HepG2 (cell line): ENCODE data around the gene BMI1. TPM values are rescaled to one million over a fixed set of nuclear protein-coding genes. Genes with fewer than 3 reads are reported as not detected.

ENCODE experiments used
- ATAC-seq: fragments of 200-7000 bp; cut with Tn5 transposase; 3 replicates; pipeline ENCODE4 v1.9.1; 2020; ENCODE audit warnings: mild to moderate bottlenecking, moderate library complexity
- BruUV-seq: library from RNA; stranded (reverse); fragments of 400-500 nt; replicated peaks from 2 replicates; lab custom pipeline; 2021; lab: Mats Ljungman, UMichigan
- CTCF ChIA-PET: fragments of 300-600 bp; formaldehyde crosslinking; extraction: SDS; loops from one replicate; lab custom pipeline; 2021; ENCODE audit warnings: low total read pairs, inconsistent platforms, low intra/inter-chr PET ratio; lab: Yijun Ruan, JAX
- POLR2A ChIA-PET: fragments of 350-600 bp; sonication (Branson Sonifier 250); formaldehyde crosslinking; loops from one replicate; lab custom pipeline; 2020; ENCODE audit warnings: antibody characterized with exemption, inconsistent platforms; lab: Yijun Ruan, JAX
- DNase-seq: peaks from one replicate; pipeline ENCODE4 v3.0.0-alpha.2; 2015; ENCODE audit warnings: low spot score
- FAIRE-seq: peaks from 3 replicates; lab custom pipeline; 2011; peaks lifted over from hg19 to GRCh38; lab: Jason Lieb, UNC
- H2AFZ ChIP-seq: one replicate; pipeline ENCODE4 v1.6.1; 2011; ENCODE audit warnings: low read length, inconsistent platforms
- H3K27ac ChIP-seq: fragments of 300-600 bp; 3 replicates; pipeline ENCODE4 v1.8.0; 2011; ENCODE audit warnings: mixed run types, mild to moderate bottlenecking, mixed read lengths, low read length, inconsistent platforms; ENCODE audit not compliant: insufficient read depth; ENCODE audit errors: extremely low read length
- H3K27me3 ChIP-seq, 2 experiments: fragments of 200-600 bp in 1 of 2; 2 replicates in 1 of 2; 3 replicates in 1 of 2; pipeline versions ENCODE4 v1.6.0 to v1.8.0; 2011; ENCODE audit warnings: low read length in 2 of 2, mild to moderate bottlenecking in 2 of 2, moderate library complexity in 2 of 2, inconsistent platforms in 1 of 2; ENCODE audit not compliant: insufficient read depth in 2 of 2, control insufficient read depth in 1 of 2
- H3K36me3 ChIP-seq, 2 experiments: fragments of 200-600 bp in 1 of 2; replicated peaks in 1 of 2; 2 replicates in 1 of 2; 3 replicates in 1 of 2; pipeline versions ENCODE4 v1.5.1 to v1.8.0; 2011; ENCODE audit warnings: low read length in 2 of 2, inconsistent platforms in 1 of 2; ENCODE audit not compliant: insufficient read depth in 2 of 2, control insufficient read depth in 1 of 2
- H3K4me1 ChIP-seq: 2 replicates; pipeline ENCODE4 v1.5.1; 2012; ENCODE audit warnings: low read length, inconsistent platforms; ENCODE audit not compliant: insufficient read depth
- H3K4me2 ChIP-seq: 2 replicates; pipeline ENCODE4 v1.6.0; 2011; ENCODE audit warnings: low read depth, low read length, inconsistent platforms
- H3K4me3 ChIP-seq, 3 experiments: fragments of 200-600 bp in 1 of 3; sonication (generic), shearing (Covaris generic) in 1 of 3; replicated peaks in 1 of 3; 2 replicates each; pipeline ENCODE4 v1.5.1; 2011 to 2016; ENCODE audit warnings: low read length in 3 of 3, inconsistent platforms in 2 of 3, low read depth in 2 of 3, mild to moderate bottlenecking in 2 of 3, control low read depth in 1 of 3, mixed read lengths in 1 of 3; ENCODE audit not compliant: insufficient read depth in 1 of 3
- H3K79me2 ChIP-seq: one replicate; pipeline ENCODE4 v1.6.1; 2011; ENCODE audit warnings: low read length, inconsistent platforms; ENCODE audit not compliant: insufficient read depth
- H3K9ac ChIP-seq: 2 replicates; pipeline ENCODE4 v1.6.0; 2011; ENCODE audit warnings: mild to moderate bottlenecking, low read depth, low read length, inconsistent platforms; ENCODE audit not compliant: insufficient read depth
- H3K9me3 ChIP-seq: 2 replicates; pipeline ENCODE4 v1.5.1; 2012; ENCODE audit warnings: mild to moderate bottlenecking, low read length
- H4K20me1 ChIP-seq: 2 replicates; pipeline ENCODE4 v1.6.0; 2011; ENCODE audit warnings: inconsistent platforms, mild to moderate bottlenecking, low read length, moderate library complexity; ENCODE audit not compliant: insufficient read depth
- EED ChIP-seq: sonication (generic); formaldehyde crosslinking; IDR thresholded peaks from 2 replicates; pipeline ENCODE4 v1.5.0; 2020; ENCODE audit warnings: mild to moderate bottlenecking, missing genetic modification reagents
- HNRNPL ChIP-seq: fragments of 200-400 bp; formaldehyde crosslinking; IDR thresholded peaks from 2 replicates; pipeline ENCODE4 v1.6.1; 2017; ENCODE audit warnings: mild to moderate bottlenecking, low read depth, low read length
- HOXA9 ChIP-seq: sonication (generic); formaldehyde crosslinking; IDR thresholded peaks from 2 replicates; pipeline ENCODE4 v1.8.1; 2022; ENCODE audit warnings: missing genetic modification reagents, mild to moderate bottlenecking, moderate library complexity, borderline replicate concordance
- KDM1A ChIP-seq: IDR thresholded peaks from 2 replicates; pipeline ENCODE4 v1.6.1; 2016; ENCODE audit warnings: missing compliant biosample characterization
- MIER2 ChIP-seq: IDR thresholded peaks from 2 replicates; pipeline ENCODE4 v1.6.1; 2016; ENCODE audit warnings: missing biosample characterization, missing genetic modification reagents
- NFE2L2 ChIP-seq: fragments of 150-350 bp; IDR thresholded peaks from 2 replicates; pipeline ENCODE4 v1.6.1; 2014; ENCODE audit warnings: low read length
- NKX3-1 ChIP-seq: sonication (generic); formaldehyde crosslinking; IDR thresholded peaks from 2 replicates; pipeline ENCODE4 v1.5.0; 2020; ENCODE audit warnings: missing genetic modification reagents
- RBAK ChIP-seq: sonication (generic); formaldehyde crosslinking; IDR thresholded peaks from 2 replicates; pipeline ENCODE4 v1.5.1; 2020; ENCODE audit warnings: mild to moderate bottlenecking, missing genetic modification reagents
- RFX5 ChIP-seq: IDR thresholded peaks from 2 replicates; pipeline ENCODE4 v1.6.1; 2011; ENCODE audit warnings: low read depth, low read length, improper control_type of control experiment
- SIN3A ChIP-seq: IDR thresholded peaks from 2 replicates; pipeline ENCODE4 v1.6.1; 2011; ENCODE audit warnings: low read depth, mild to moderate bottlenecking, control low read depth, low read length, borderline replicate concordance
- SRSF9 ChIP-seq: fragments of 200-400 bp; formaldehyde crosslinking; IDR thresholded peaks from 2 replicates; pipeline ENCODE4 v1.6.1; 2018; ENCODE audit warnings: borderline replicate concordance, mild to moderate bottlenecking, low read depth, low read length; ENCODE audit not compliant: insufficient read depth, poor library complexity, severe bottlenecking
- TCF7 ChIP-seq: sonication (generic); IDR thresholded peaks from 2 replicates; pipeline ENCODE4 v1.6.1; 2016; ENCODE audit warnings: antibody characterized with exemption, low read depth
- ZBTB42 ChIP-seq: sonication (generic); formaldehyde crosslinking; IDR thresholded peaks from 2 replicates; pipeline ENCODE4 v1.5.0; 2020; ENCODE audit warnings: mild to moderate bottlenecking, missing genetic modification reagents
- ZFAT ChIP-seq: sonication (generic); formaldehyde crosslinking; conservative IDR thresholded peaks from 2 replicates; pipeline ENCODE4 v1.8.1; 2023; ENCODE audit warnings: missing genetic modification reagents, inconsistent platforms
- ZNF335 ChIP-seq: sonication (generic); formaldehyde crosslinking; IDR thresholded peaks from 2 replicates; pipeline ENCODE4 v1.4.0; 2020; ENCODE audit warnings: missing genetic modification reagents
- ZNF572 ChIP-seq: sonication (generic); formaldehyde crosslinking; IDR thresholded peaks from 2 replicates; pipeline ENCODE4 v1.5.1; 2020; ENCODE audit warnings: mild to moderate bottlenecking, missing genetic modification reagents
- ZNF670 ChIP-seq: sonication (generic); formaldehyde crosslinking; IDR thresholded peaks from 2 replicates; pipeline ENCODE4 v1.8.0; 2022; ENCODE audit warnings: mild to moderate bottlenecking, missing genetic modification reagents, borderline replicate concordance
- ZNF7 ChIP-seq: IDR thresholded peaks from 2 replicates; pipeline ENCODE4 v1.6.1; 2016; ENCODE audit warnings: missing biosample characterization, missing genetic modification reagents
- ZNF724P ChIP-seq: sonication (generic); formaldehyde crosslinking; IDR thresholded peaks from 2 replicates; pipeline ENCODE4 v1.8.0; 2022; ENCODE audit warnings: missing genetic modification reagents, borderline replicate concordance
- ZSCAN21 ChIP-seq: sonication (generic); formaldehyde crosslinking; IDR thresholded peaks from 2 replicates; pipeline ENCODE4 v1.8.0; 2022; ENCODE audit warnings: mild to moderate bottlenecking, missing genetic modification reagents, moderate library complexity, borderline replicate concordance
- WGBS: methylation state at CpG from one replicate; pipeline ENCODE4 v1.1.6; 2017; ENCODE audit warnings: low lambda C conversion rate; 5-methylcytosine and 5-hydroxymethylcytosine counted together
- in situ Hi-C: cut with HindIII; loops from 2 replicates; pipeline ENCODE4 v1.10.0; 2017; ENCODE audit warnings: low pct_unique_long_range_greater_than_20kb; ENCODE audit not compliant: extremely low pct_ligation_motif_present
- intact Hi-C: fragments of 100-400 bp; cut with micrococcal nuclease; formaldehyde crosslinking; loops from one replicate; pipeline ENCODE4 v1.10.0; 2022; ENCODE audit not compliant: unreplicated experiment
- polyA plus RNA-seq, 8 experiments: library from polyadenylated mRNA; depleted of rRNA in 3 of 8; stranded (reverse) in 7 of 8; unstranded in 1 of 8; fragments of >200 nt; fragmentation: Illumina TruSeq in 4 of 8; extraction: Trizol in 4 of 8; gene quantifications; 2 replicates each; pipeline versions ENCODE4 v1.2.1 to v1.2.3, GENCODE V29; 2011 to 2016; ENCODE audit warnings: low read depth in 4 of 8, missing spikeins in 1 of 8, mixed read lengths in 1 of 8; ENCODE audit not compliant: insufficient read depth in 1 of 8
- total RNA-seq, 5 experiments: library from RNA; depleted of rRNA; stranded (reverse); fragments of >200 nt; fragmentation: Illumina TruSeq; extraction: Trizol; gene quantifications; 2 replicates each; pipeline ENCODE4 v1.2.3, GENCODE V29; 2016; ENCODE audit warnings: low read depth in 1 of 5
- TF ChIP-seq, protein P1 (sequence below): sonication (generic); formaldehyde crosslinking; IDR thresholded peaks from 2 replicates; pipeline ENCODE4 v1.8.0; 2022; ENCODE audit warnings: low read depth, missing genetic modification reagents
- TF ChIP-seq, protein P2 (sequence below): sonication (generic); formaldehyde crosslinking; IDR thresholded peaks from 2 replicates; pipeline ENCODE4 v1.4.0; 2020; ENCODE audit warnings: missing genetic modification reagents, mild to moderate bottlenecking, borderline replicate concordance
- TF ChIP-seq, protein P3 (sequence below): sonication (generic); formaldehyde crosslinking; IDR thresholded peaks from 2 replicates; pipeline ENCODE4 v1.5.0; 2020; ENCODE audit warnings: missing genetic modification reagents

Gene BMI1
- total and polyA plus RNA-seq, 2 of the 13 experiments (the other 11 are each of a cell fraction or from before 2014, with no cell fraction given): 30.5 to 44.0 TPM

DNA sequence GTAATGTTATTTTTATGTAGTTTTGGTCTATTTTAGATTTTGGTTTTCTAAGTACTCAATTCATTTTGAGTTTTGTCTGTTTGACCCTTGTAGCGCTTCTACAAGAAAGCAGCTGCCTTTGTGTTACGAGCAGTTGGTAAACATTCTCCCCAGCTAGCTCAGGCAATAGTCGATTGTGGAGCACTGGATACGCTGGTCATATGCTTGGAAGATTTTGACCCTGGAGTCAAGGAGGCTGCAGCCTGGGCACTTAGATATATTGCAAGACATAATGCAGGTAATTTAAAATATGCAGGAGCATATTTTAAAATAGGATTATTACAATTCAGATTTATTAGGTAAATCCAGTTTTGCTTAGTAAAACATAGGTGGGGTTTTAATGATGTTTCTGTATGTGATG, 47.5 kb downstream of the BMI1 start (continued):
- TF ChIP-seq, protein P1, sequence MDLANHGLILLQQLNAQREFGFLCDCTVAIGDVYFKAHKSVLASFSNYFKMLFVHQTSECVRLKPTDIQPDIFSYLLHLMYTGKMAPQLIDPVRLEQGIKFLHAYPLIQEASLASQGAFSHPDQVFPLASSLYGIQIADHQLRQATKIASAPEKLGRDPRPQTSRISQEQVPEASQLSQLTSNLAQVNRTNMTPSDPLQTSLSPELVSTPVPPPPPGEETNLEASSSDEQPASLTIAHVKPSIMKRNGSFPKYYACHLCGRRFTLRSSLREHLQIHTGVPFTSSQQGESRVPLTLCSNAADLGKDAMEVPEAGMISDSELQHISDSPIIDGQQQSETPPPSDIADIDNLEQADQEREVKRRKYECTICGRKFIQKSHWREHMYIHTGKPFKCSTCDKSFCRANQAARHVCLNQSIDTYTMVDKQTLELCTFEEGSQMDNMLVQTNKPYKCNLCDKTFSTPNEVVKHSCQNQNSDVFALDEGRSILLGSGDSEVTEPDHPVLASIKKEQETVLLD (CRISPR knock-in tag): no peak
- TF ChIP-seq HOXA9: no peak
- no peak for TF ChIP-seq NFE2L2

DNA sequence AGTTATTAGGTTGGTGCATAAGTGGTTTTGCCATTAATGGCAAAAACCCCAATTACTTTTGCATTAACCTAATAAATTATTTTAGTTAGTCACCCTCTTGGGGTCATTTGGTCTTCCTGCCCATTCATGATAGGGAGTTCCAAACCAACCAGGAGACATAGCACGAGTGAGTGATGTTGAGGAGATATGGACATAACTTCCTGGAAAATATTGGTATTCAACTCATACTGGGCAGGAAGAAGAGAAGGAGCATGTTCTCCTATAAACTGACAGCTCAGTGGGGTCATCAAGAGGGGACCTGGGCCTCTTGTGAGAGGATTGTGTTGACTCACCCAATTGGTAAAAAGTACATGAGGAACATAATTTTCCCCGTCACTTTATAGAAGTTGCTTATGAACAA, 48.1 kb downstream of the BMI1 start:
- no peak for FAIRE-seq
- ChIA-PET CTCF (no interaction called here), POLR2A (no interaction called here)

More for the DNA sequence above, 48.1 kb downstream of the BMI1 start:
- no peak for TF ChIP-seq HNRNPL
- no peak for TF ChIP-seq ZNF724P (CRISPR knock-in tag)
- no peak for TF ChIP-seq EED (CRISPR knock-in tag)
- no peak for TF ChIP-seq RBAK
- TF ChIP-seq ZNF7 (CRISPR knock-in tag): no peak
- no peak for TF ChIP-seq ZBTB42 (CRISPR knock-in tag)
- TF ChIP-seq, protein P2, sequence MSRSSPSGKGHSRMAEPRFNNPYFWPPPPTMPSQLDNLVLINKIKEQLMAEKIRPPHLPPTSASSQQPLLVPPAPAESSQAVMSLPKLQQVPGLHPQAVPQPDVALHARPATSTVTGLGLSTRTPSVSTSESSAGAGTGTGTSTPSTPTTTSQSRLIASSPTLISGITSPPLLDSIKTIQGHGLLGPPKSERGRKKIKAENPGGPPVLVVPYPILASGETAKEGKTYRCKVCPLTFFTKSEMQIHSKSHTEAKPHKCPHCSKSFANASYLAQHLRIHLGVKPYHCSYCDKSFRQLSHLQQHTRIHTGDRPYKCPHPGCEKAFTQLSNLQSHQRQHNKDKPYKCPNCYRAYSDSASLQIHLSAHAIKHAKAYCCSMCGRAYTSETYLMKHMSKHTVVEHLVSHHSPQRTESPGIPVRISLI (CRISPR knock-in tag): no peak
- TF ChIP-seq SIN3A: no peak
- no peak for TF ChIP-seq ZNF670
- TF ChIP-seq NKX3-1 (CRISPR knock-in tag): no peak
- TF ChIP-seq ZNF572 (CRISPR knock-in tag): no peak
- no peak for TF ChIP-seq RFX5
- no peak for TF ChIP-seq ZFAT (CRISPR knock-in tag)
- no peak for TF ChIP-seq SRSF9
- TF ChIP-seq MIER2 (CRISPR knock-in tag): no peak
- TF ChIP-seq TCF7: no peak
- no peak for TF ChIP-seq ZNF335 (CRISPR knock-in tag)
- TF ChIP-seq, protein P3, sequence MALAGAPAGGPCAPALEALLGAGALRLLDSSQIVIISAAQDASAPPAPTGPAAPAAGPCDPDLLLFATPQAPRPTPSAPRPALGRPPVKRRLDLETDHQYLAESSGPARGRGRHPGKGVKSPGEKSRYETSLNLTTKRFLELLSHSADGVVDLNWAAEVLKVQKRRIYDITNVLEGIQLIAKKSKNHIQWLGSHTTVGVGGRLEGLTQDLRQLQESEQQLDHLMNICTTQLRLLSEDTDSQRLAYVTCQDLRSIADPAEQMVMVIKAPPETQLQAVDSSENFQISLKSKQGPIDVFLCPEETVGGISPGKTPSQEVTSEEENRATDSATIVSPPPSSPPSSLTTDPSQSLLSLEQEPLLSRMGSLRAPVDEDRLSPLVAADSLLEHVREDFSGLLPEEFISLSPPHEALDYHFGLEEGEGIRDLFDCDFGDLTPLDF (CRISPR knock-in tag): no peak
- no peak for TF ChIP-seq ZSCAN21 (CRISPR knock-in tag)
- no peak for TF ChIP-seq KDM1A (CRISPR knock-in tag)
- H3K9ac ChIP-seq: no peak overlapping the region
- 18% methylated on average over 2 of the region's 2 CpGs for WGBS
- H3K79me2 ChIP-seq: no peaks in the 10 kb centered on the region
- no peak overlapping the region for H3K27ac ChIP-seq
- ATAC-seq (no peak), DNase-seq (no peak)
- H2AFZ ChIP-seq: no peak overlapping the region
- H3K36me3 ChIP-seq: no peaks in the 10 kb centered on the region
- intact Hi-C loops (no loop called here), in situ Hi-C loops (no loop called here)
- no peaks in the 10 kb centered on the region for H3K4me1 ChIP-seq
- H3K4me2 ChIP-seq: no peak overlapping the region
- H3K27me3 ChIP-seq: no peaks in the 10 kb centered on the region
- H3K9me3 ChIP-seq: no peaks in the 10 kb centered on the region
- no TSS peak for BruUV-seq
- no peak overlapping the region for H3K4me3 ChIP-seq
- H4K20me1 ChIP-seq: no peaks in the 10 kb centered on the region
